ENCODE data around the gene DPP10.
A peak's percentile ranks its signal among the peaks of the same experiment; 100 is the strongest.

DPP10 gene

DNA sequence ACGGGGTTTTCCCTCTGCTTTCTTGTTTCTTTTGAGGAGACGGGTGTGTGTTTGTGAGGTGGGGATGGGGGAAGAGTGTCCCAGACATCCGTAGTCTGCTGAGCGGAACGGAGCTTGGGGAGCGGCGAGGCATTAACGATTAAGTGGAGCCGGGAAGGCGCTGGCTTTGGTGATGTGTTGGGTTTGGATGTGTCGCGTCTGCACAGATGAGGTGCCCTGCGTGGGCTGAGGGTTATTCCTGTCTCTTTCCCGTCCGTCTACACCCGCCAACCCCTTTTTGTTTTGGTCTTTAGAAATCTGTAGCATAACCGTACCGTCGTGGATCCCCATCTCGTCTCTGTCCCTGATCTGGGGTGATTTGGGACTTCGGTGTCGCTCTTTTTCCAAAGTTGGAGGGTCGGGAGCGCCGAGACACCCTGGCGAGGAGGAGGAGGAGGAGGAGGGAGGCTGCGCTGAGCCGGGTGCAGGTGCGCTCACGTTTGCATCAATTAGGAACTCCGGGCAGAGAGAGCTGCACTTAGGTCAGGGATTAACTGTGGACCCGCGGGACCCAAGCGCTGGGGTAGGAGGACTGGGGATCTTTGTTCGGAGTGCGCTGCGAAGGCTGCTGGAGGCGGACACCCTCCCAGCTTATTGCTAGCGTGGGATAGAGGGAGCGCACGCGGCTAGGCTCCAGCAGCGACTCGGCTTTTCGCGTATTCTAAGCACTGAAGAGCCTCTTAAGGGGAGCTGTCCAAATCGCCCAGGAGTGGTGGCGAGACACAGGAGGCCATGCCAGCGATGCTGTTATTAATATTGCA, 720.3 kb downstream of the DPP10 start:
- Histone ChIP-seq H3K4me3 (ENCODE audit: extremely low read depth, insufficient read depth, low read length, poor library complexity, severe bottlenecking) (peak overlapping the region; percentile 48), H3K27ac (ENCODE audit: low read depth, low read length, severe bottlenecking) (no peak overlapping the region), H3K9me3 (ENCODE audit: control insufficient read depth, low read length) (no peaks in the 10 kb centered on the region), H3K4me1 (ENCODE audit: control insufficient read depth, insufficient read depth, low read length, poor library complexity, severe bottlenecking) (peaks cover 3% of the 10 kb centered on the region), H3K36me3 (ENCODE audit: control insufficient read depth, insufficient read depth, low read length) (no peaks in the 10 kb centered on the region)
- 0 to 2% methylated on average over 34 to 37 of the region's 49 CpGs for WGBS, 2 experiments (ENCODE audit: insufficient coverage in 2 of 2)

GRCh38 chr2:115163572-115163971, 721.1 kb downstream of the DPP10 start:
- H3K36me3 ChIP-seq (ENCODE audit: control insufficient read depth, insufficient read depth, low read length), result no peaks in the 10 kb centered on the region
- H3K4me1 ChIP-seq (ENCODE audit: control insufficient read depth, insufficient read depth, low read length, poor library complexity, severe bottlenecking), result peaks cover 3% of the 10 kb centered on the region
- no peak overlapping the region for H3K4me3 ChIP-seq (ENCODE audit: extremely low read depth, insufficient read depth, low read length, poor library complexity, severe bottlenecking)
- H3K9me3 ChIP-seq (ENCODE audit: control insufficient read depth, low read length), result no peaks in the 10 kb centered on the region
- H3K27ac ChIP-seq (ENCODE audit: low read depth, low read length, severe bottlenecking), result no peak overlapping the region
- WGBS, 2 experiments (ENCODE audit: insufficient coverage in 2 of 2), result 64% methylated on average over 4 of the region's 6 CpGs; no CpG with 5 or more reads in 1 of the 2 experiments

GRCh38 chr2:115165529-115166109, 723.2 kb downstream of the DPP10 start:
- H3K36me3 ChIP-seq (ENCODE audit: control insufficient read depth, insufficient read depth, low read length), result no peaks in the 10 kb centered on the region
- H3K9me3 ChIP-seq (ENCODE audit: control insufficient read depth, low read length), result no peaks in the 10 kb centered on the region
- H3K4me3 ChIP-seq (ENCODE audit: extremely low read depth, insufficient read depth, low read length, poor library complexity, severe bottlenecking), result no peak overlapping the region
- H3K4me1 ChIP-seq (ENCODE audit: control insufficient read depth, insufficient read depth, low read length, poor library complexity, severe bottlenecking), result peaks cover 3% of the 10 kb centered on the region
- 29% methylated on average over 1 of the region's 6 CpGs; no CpG with 5 or more reads in 1 of the 2 experiments for WGBS, 2 experiments (ENCODE audit: insufficient coverage in 2 of 2)
- H3K27ac ChIP-seq (ENCODE audit: low read depth, low read length, severe bottlenecking), result no peak overlapping the region

DNA sequence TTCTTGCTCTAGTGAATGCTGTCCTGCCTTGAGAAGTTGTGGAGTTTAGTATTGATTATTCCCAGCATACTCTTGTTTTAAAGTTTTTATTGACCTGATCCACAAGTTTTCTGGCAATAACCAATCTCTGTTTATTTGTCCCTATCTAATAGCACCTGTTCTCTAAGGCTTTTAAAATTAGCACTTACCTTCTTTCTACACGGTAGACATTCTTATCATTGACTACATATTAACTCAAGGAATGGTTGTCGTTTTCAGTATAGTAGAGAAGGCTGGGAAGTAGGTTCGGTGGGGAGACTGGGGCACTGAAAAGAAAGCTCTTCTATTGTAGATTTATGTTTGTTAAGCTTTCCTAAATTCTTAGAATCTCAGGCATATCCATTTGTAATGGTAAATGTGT, 726.0 kb downstream of the DPP10 start:
- no peaks in the 10 kb centered on the region for H3K36me3 ChIP-seq (ENCODE audit: control insufficient read depth, insufficient read depth, low read length)
- no peaks in the 10 kb centered on the region for H3K9me3 ChIP-seq (ENCODE audit: control insufficient read depth, low read length)
- H3K4me3 ChIP-seq (ENCODE audit: extremely low read depth, insufficient read depth, low read length, poor library complexity, severe bottlenecking), result no peak overlapping the region
- WGBS, 2 experiments (ENCODE audit: insufficient coverage in 2 of 2), result no CpG with 5 or more reads among the region's 3 CpGs
- no peaks in the 10 kb centered on the region for H3K4me1 ChIP-seq (ENCODE audit: control insufficient read depth, insufficient read depth, low read length, poor library complexity, severe bottlenecking)
- no peak overlapping the region for H3K27ac ChIP-seq (ENCODE audit: low read depth, low read length, severe bottlenecking)

DNA sequence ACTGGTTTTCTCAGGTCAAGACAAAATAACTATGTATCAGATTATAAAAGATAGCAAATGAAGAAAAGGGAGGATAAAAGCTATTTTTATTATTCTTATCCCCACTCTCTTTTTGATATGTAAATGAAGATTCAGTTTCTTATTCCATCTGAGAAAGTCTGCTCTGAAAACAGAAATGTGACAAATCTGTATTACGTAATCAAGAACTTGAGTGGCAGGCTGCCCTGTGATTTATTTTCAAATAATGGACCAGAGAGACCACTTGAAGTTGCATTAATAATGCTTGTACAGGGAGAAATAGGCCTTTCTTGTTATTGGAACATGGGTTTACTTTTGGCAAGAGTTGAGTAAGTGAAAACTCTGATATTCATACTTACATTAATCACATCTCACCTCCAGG, 727.4 kb downstream of the DPP10 start:
- Histone ChIP-seq H3K4me3 (ENCODE audit: extremely low read depth, insufficient read depth, low read length, poor library complexity, severe bottlenecking) (no peak overlapping the region), H3K4me1 (ENCODE audit: control insufficient read depth, insufficient read depth, low read length, poor library complexity, severe bottlenecking) (no peaks in the 10 kb centered on the region), H3K9me3 (ENCODE audit: control insufficient read depth, low read length) (no peaks in the 10 kb centered on the region), H3K36me3 (ENCODE audit: control insufficient read depth, insufficient read depth, low read length) (no peaks in the 10 kb centered on the region), H3K27ac (ENCODE audit: low read depth, low read length, severe bottlenecking) (no peak overlapping the region)
- WGBS, 2 experiments (ENCODE audit: insufficient coverage in 2 of 2), result 89 to 90% methylated on average over 1 of the region's 1 CpG

DNA sequence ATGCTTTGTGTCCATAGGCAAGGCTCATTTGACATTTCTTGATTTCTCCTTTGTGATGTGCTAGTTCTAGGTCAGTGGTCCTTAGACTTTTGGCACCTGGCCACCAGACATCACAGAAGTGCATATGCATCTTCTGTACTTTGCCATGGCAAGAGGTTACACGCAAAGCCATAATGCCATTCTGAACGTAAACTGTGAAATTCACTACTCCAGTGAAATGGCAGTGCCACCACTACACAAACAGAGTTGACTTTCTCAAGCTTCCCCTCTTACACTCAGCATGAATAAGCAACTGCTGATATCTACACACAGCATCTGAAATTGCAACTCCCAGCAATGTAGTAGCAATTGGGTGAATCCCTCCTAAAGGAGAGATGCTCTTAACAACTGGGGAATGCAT, 729.3 kb downstream of the DPP10 start:
- Histone ChIP-seq H3K27ac (ENCODE audit: low read depth, low read length, severe bottlenecking) (no peak overlapping the region), H3K36me3 (ENCODE audit: control insufficient read depth, insufficient read depth, low read length) (no peaks in the 10 kb centered on the region), H3K4me1 (ENCODE audit: control insufficient read depth, insufficient read depth, low read length, poor library complexity, severe bottlenecking) (no peaks in the 10 kb centered on the region), H3K4me3 (ENCODE audit: extremely low read depth, insufficient read depth, low read length, poor library complexity, severe bottlenecking) (no peak overlapping the region), H3K9me3 (ENCODE audit: control insufficient read depth, low read length) (no peaks in the 10 kb centered on the region)
- 75 to 94% methylated on average over 2 of the region's 2 CpGs for WGBS, 2 experiments (ENCODE audit: insufficient coverage in 2 of 2)

DNA sequence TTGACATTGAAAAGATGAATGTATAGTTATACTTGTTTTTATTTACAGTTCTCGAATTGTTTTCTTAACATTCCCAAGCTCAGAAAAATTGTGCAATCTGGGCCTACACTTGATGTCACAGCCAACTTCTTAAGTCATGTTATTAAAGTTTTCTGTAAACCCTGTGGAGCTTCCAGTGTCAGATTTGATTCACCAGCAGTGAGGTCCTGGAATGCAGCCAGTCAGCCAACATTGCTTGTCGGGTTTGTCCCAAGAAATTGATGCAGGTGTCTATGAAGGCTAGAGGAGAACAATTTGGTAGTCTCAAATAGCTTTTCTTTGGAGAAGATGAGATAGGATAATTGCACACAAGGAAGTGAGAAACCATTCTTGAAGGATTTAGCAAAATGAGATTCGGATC, 732.2 kb downstream of the DPP10 start:
- H3K36me3 ChIP-seq (ENCODE audit: control insufficient read depth, insufficient read depth, low read length), result no peaks in the 10 kb centered on the region
- WGBS, 2 experiments (ENCODE audit: insufficient coverage in 2 of 2), result 92 to 100% methylated on average over 2 to 3 of the region's 3 CpGs
- no peak overlapping the region for H3K4me3 ChIP-seq (ENCODE audit: extremely low read depth, insufficient read depth, low read length, poor library complexity, severe bottlenecking)
- H3K27ac ChIP-seq (ENCODE audit: low read depth, low read length, severe bottlenecking), result no peak overlapping the region
- H3K9me3 ChIP-seq (ENCODE audit: control insufficient read depth, low read length), result no peaks in the 10 kb centered on the region
- no peaks in the 10 kb centered on the region for H3K4me1 ChIP-seq (ENCODE audit: control insufficient read depth, insufficient read depth, low read length, poor library complexity, severe bottlenecking)

DNA sequence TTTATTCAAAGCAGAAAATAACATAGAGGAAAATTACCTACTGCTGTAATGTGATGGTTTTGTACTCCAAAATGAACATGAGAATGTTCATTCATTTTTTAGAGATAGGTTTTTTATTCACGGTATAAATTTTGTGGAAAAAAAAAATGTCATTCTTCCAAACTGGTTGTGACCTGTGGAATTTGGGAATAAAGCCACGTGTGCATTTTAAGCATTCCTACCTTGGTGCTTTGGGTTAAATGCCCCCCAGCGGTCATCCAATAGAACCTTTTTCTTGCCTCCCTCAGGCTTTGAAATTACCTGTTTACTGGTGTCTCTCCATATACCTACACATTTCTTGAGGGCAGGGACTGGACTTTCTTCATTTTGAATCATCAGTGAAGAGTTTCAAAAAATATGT, 740.7 kb downstream of the DPP10 start:
- H3K4me1 ChIP-seq (ENCODE audit: control insufficient read depth, insufficient read depth, low read length, poor library complexity, severe bottlenecking), result no peaks in the 10 kb centered on the region
- no peaks in the 10 kb centered on the region for H3K9me3 ChIP-seq (ENCODE audit: control insufficient read depth, low read length)
- 29 to 45% methylated on average over 2 to 3 of the region's 3 CpGs for whole genome bisulfite sequencing, 2 experiments (ENCODE audit: insufficient coverage in 2 of 2)
- no peak overlapping the region for H3K4me3 ChIP-seq (ENCODE audit: extremely low read depth, insufficient read depth, low read length, poor library complexity, severe bottlenecking)
- no peak overlapping the region for H3K27ac ChIP-seq (ENCODE audit: low read depth, low read length, severe bottlenecking)
- H3K36me3 ChIP-seq (ENCODE audit: control insufficient read depth, insufficient read depth, low read length), result no peaks in the 10 kb centered on the region

GRCh38 chr2:115190459-115190858, 748.0 kb downstream of the DPP10 start:
- 92 to 98% methylated on average over 8 to 9 of the region's 13 CpGs for WGBS, 2 experiments (ENCODE audit: insufficient coverage in 2 of 2)
- no peaks in the 10 kb centered on the region for H3K36me3 ChIP-seq (ENCODE audit: control insufficient read depth, insufficient read depth, low read length)
- no peaks in the 10 kb centered on the region for H3K4me1 ChIP-seq (ENCODE audit: control insufficient read depth, insufficient read depth, low read length, poor library complexity, severe bottlenecking)
- H3K4me3 ChIP-seq (ENCODE audit: extremely low read depth, insufficient read depth, low read length, poor library complexity, severe bottlenecking), result no peak overlapping the region
- H3K27ac ChIP-seq (ENCODE audit: low read depth, low read length, severe bottlenecking), result no peak overlapping the region
- no peaks in the 10 kb centered on the region for H3K9me3 ChIP-seq (ENCODE audit: control insufficient read depth, low read length)

DNA sequence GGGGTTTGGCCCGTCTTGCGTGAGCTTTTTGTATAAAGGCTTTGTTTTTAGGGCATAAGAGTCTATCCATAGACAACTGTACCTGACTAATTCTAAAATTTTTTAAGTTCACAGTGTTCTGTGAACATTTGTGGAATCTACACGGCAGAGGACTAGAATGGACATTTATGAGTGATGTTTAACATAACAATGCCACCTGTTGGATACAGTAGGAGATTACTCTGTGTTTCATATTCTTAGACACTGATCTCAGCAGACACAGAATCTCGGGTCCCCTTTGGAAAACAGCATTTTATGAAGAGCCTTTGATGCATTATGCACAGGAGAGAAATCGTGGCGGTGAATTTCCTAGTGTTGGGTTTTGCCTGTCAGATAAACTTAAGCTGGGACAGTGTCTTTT, 752.2 kb downstream of the DPP10 start:
- H3K4me3 ChIP-seq (ENCODE audit: extremely low read depth, insufficient read depth, low read length, poor library complexity, severe bottlenecking), result no peak overlapping the region
- WGBS, 2 experiments (ENCODE audit: insufficient coverage in 2 of 2), result 70 to 96% methylated on average over 2 to 3 of the region's 6 CpGs
- H3K9me3 ChIP-seq (ENCODE audit: control insufficient read depth, low read length), result no peaks in the 10 kb centered on the region
- no peaks in the 10 kb centered on the region for H3K4me1 ChIP-seq (ENCODE audit: control insufficient read depth, insufficient read depth, low read length, poor library complexity, severe bottlenecking)
- no peaks in the 10 kb centered on the region for H3K36me3 ChIP-seq (ENCODE audit: control insufficient read depth, insufficient read depth, low read length)
- H3K27ac ChIP-seq (ENCODE audit: low read depth, low read length, severe bottlenecking), result no peak overlapping the region

GRCh38 chr2:115196587-115196986, 754.1 kb downstream of the DPP10 start:
- no peaks in the 10 kb centered on the region for H3K9me3 ChIP-seq (ENCODE audit: control insufficient read depth, low read length)
- no peaks in the 10 kb centered on the region for H3K4me1 ChIP-seq (ENCODE audit: control insufficient read depth, insufficient read depth, low read length, poor library complexity, severe bottlenecking)
- no peak overlapping the region for H3K4me3 ChIP-seq (ENCODE audit: extremely low read depth, insufficient read depth, low read length, poor library complexity, severe bottlenecking)
- no peaks in the 10 kb centered on the region for H3K36me3 ChIP-seq (ENCODE audit: control insufficient read depth, insufficient read depth, low read length)
- no peak overlapping the region for H3K27ac ChIP-seq (ENCODE audit: low read depth, low read length, severe bottlenecking)
